PC-9 (cell line): ENCODE results near the gene MSTO1.

Source experiments
- EZH2 ChIP-seq: fragments of 200-600 bp; sonication (generic); IDR thresholded peaks from 2 replicates; pipeline ENCODE4 v1.8.0; 2017; ENCODE audit warnings: antibody characterized with exemption, low read depth
- TF ChIP-seq, protein P1 (sequence below): fragments of 200-600 bp; sonication (generic); conservative IDR thresholded peaks from 2 replicates; pipeline ENCODE4 v1.6.1; 2017; ENCODE audit warnings: mixed run types, antibody characterized with exemption, mild to moderate bottlenecking, moderate library complexity

GRCh38 chr1:155651861-155652661 lies 42.0 kb downstream of the MSTO1 start:
- TF ChIP-seq, protein P1, sequence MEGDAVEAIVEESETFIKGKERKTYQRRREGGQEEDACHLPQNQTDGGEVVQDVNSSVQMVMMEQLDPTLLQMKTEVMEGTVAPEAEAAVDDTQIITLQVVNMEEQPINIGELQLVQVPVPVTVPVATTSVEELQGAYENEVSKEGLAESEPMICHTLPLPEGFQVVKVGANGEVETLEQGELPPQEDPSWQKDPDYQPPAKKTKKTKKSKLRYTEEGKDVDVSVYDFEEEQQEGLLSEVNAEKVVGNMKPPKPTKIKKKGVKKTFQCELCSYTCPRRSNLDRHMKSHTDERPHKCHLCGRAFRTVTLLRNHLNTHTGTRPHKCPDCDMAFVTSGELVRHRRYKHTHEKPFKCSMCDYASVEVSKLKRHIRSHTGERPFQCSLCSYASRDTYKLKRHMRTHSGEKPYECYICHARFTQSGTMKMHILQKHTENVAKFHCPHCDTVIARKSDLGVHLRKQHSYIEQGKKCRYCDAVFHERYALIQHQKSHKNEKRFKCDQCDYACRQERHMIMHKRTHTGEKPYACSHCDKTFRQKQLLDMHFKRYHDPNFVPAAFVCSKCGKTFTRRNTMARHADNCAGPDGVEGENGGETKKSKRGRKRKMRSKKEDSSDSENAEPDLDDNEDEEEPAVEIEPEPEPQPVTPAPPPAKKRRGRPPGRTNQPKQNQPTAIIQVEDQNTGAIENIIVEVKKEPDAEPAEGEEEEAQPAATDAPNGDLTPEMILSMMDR: no peak
- TF ChIP-seq EZH2: no peak
